GM18511 (cell line): Measurements from ENCODE around the gene PCDH10.
"Not testable (repeated sequence)": the region's sequence is repeated elsewhere in the genome, so short reads cannot be mapped to it uniquely, and the experiment has no call there.

Experiments
- ATAC-seq: cut with Tn5 transposase; IDR thresholded peaks from one replicate; pipeline ENCODE4 v1.9.1; 2021; ENCODE audit warnings: mild to moderate bottlenecking, moderate library complexity; ENCODE audit not compliant: unreplicated experiment

PCDH10 gene

GRCh38 chr4:133233922-133234321 is 84.8 kb downstream of the PCDH10 start:
- ATAC-seq: no peak

GRCh38 chr4:133240451-133240850 is 91.4 kb downstream of the PCDH10 start:
- ATAC-seq: not testable (repeated sequence)
